GM21390 (cell line): ENCODE measurements around the gene EXD3.
"Not testable (repeated sequence)": the region's sequence is repeated elsewhere in the genome, so short reads cannot be mapped to it uniquely, and the experiment has no call there.

Experiments used
- ATAC-seq: cut with Tn5 transposase; IDR thresholded peaks from one replicate; pipeline ENCODE4 v1.9.1; 2021; ENCODE audit not compliant: unreplicated experiment

The EXD3 gene

GRCh38 chr9:137458194-137459151 lies 35.5 kb upstream of the EXD3 start:
- ATAC-seq, result peak; percentile 18

- no peak for ATAC-seq
These were observed 34.6 kb upstream of the EXD3 start for GRCh38 chr9:137457406-137458193.

GRCh38 chr9:137456864-137457405 lies 34.0 kb upstream of the EXD3 start:
- ATAC-seq, result no peak

- no peak for ATAC-seq
These were observed 33.3 kb upstream of the EXD3 start for GRCh38 chr9:137456061-137456863.

- ATAC-seq, result no peak
These were observed 32.5 kb upstream of the EXD3 start for GRCh38 chr9:137455359-137455991.

GRCh38 chr9:137454597-137455358 lies 31.8 kb upstream of the EXD3 start:
- no peak for ATAC-seq

- no peak for ATAC-seq
These were observed 31.2 kb upstream of the EXD3 start for GRCh38 chr9:137454145-137454596.

- ATAC-seq, result no peak
These were observed 30.7 kb upstream of the EXD3 start for GRCh38 chr9:137453643-137454081.

GRCh38 chr9:137452761-137453642 lies 30.0 kb upstream of the EXD3 start:
- ATAC-seq, result no peak

GRCh38 chr9:137452006-137452760 lies 29.2 kb upstream of the EXD3 start:
- ATAC-seq, result no peak

- ATAC-seq, result not testable (repeated sequence)
These were observed 28.5 kb upstream of the EXD3 start for GRCh38 chr9:137451264-137452005.

GRCh38 chr9:137450539-137451222 lies 27.7 kb upstream of the EXD3 start:
- ATAC-seq, result not testable (repeated sequence)

- no peak for ATAC-seq
These were observed 27.1 kb upstream of the EXD3 start for GRCh38 chr9:137449931-137450538.

- ATAC-seq, result no peak
These were observed 26.3 kb upstream of the EXD3 start for GRCh38 chr9:137449081-137449844.

GRCh38 chr9:137448602-137448962 lies 25.6 kb upstream of the EXD3 start:
- ATAC-seq, result no peak
